ENCODE data around the gene TOP2A. TPM values are rescaled to one million over a fixed set of nuclear protein-coding genes. Genes with fewer than 3 reads are reported as not detected.

TOP2A gene
- total and polyA plus RNA-seq, 9 of the 15 experiments (the other 6 are each of a cell fraction or from before 2014, with no cell fraction given) = 133 to 347 (median 259) TPM

DNA sequence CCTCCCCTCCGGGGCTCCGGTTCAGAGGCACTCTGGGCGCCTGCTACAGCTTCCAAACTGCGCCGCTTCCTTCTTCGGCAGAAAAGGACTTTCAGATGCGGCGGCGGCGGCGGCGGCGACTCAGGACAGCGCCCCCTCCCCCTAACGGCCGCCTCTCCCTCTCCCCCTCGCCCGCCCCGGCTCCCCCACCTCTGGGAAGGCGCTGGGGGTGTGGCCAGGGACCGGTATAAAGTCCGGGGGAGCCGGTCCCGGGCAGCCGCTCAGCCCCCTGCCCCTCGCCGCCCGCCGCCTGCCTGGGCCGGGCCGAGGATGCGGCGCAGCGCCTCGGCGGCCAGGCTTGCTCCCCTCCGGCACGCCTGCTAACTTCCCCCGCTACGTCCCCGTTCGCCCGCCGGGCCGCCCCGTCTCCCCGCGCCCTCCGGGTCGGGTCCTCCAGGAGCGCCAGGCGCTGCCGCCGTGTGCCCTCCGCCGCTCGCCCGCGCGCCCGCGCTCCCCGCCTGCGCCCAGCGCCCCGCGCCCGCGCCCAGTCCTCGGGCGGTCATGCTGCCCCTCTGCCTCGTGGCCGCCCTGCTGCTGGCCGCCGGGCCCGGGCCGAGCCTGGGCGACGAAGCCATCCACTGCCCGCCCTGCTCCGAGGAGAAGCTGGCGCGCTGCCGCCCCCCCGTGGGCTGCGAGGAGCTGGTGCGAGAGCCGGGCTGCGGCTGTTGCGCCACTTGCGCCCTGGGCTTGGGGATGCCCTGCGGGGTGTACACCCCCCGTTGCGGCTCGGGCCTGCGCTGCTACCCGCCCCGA is 25.7 kb upstream of the TOP2A start, which contains the start of gene IGFBP4 (continued):
- TF ChIP-seq, protein P1, sequence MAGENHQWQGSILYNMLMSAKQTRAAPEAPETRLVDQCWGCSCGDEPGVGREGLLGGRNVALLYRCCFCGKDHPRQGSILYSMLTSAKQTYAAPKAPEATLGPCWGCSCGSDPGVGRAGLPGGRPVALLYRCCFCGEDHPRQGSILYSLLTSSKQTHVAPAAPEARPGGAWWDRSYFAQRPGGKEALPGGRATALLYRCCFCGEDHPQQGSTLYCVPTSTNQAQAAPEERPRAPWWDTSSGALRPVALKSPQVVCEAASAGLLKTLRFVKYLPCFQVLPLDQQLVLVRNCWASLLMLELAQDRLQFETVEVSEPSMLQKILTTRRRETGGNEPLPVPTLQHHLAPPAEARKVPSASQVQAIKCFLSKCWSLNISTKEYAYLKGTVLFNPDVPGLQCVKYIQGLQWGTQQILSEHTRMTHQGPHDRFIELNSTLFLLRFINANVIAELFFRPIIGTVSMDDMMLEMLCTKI (IDR thresholded peaks at IDR 0.05; ENCODE audit: partially characterized antibody) = no peak
- TF ChIP-seq MAFK (IDR thresholded peaks at IDR 0.05; ENCODE audit: low read length) (no peak), PRPF4 (IDR thresholded peaks at IDR 0.05; ENCODE audit: insufficient read depth, low read depth, low read length, poor library complexity, severe bottlenecking) (no peak), CTBP1 (IDR thresholded peaks at IDR 0.05; ENCODE audit: borderline replicate concordance) (peak; percentile 57; the same call in 1 of the 2 replicates), POLR3A (IDR thresholded peaks at IDR 0.05; ENCODE audit: borderline replicate concordance, extremely low read depth, insufficient read depth, insufficient read length) (no peak), HNRNPLL (IDR thresholded peaks at IDR 0.05; ENCODE audit: low read depth, low read length, poor library complexity, severe bottlenecking) (peak; percentile 96), SMC3 (conservative IDR thresholded peaks at IDR 0.05; ENCODE audit: insufficient read depth, low read depth, low read length) (peak; percentile 72), HMGN3 (IDR thresholded peaks at IDR 0.05; ENCODE audit: borderline replicate concordance, extremely low read depth, insufficient read length, low read depth, low read length) (peak; percentile 32), SMARCC2 (IDR thresholded peaks at IDR 0.05; ENCODE audit: low read depth) (0 out of 2 replicates have a peak, but pooled peaks have one; percentile 35), RBBP5 (IDR thresholded peaks at IDR 0.05; ENCODE audit: borderline replicate concordance, insufficient read depth, low read length, poor library complexity, severe bottlenecking) (peak; percentile 40), KLF1 (tag; IDR thresholded peaks at IDR 0.05) (0 out of 2 replicates have a peak, but pooled peaks have one; percentile 34), TBP (optimal IDR thresholded peaks at IDR 0.05; ENCODE audit: low read depth, low read length) (peak; percentile 7)
- TF ChIP-seq, protein P2, sequence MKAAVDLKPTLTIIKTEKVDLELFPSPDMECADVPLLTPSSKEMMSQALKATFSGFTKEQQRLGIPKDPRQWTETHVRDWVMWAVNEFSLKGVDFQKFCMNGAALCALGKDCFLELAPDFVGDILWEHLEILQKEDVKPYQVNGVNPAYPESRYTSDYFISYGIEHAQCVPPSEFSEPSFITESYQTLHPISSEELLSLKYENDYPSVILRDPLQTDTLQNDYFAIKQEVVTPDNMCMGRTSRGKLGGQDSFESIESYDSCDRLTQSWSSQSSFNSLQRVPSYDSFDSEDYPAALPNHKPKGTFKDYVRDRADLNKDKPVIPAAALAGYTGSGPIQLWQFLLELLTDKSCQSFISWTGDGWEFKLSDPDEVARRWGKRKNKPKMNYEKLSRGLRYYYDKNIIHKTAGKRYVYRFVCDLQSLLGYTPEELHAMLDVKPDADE (conservative IDR thresholded peaks at IDR 0.05; ENCODE audit: control insufficient read depth, low read depth, low read length) = 0 out of 2 replicates have a peak, but pooled peaks have one; percentile 26
- TF ChIP-seq, protein P3, sequence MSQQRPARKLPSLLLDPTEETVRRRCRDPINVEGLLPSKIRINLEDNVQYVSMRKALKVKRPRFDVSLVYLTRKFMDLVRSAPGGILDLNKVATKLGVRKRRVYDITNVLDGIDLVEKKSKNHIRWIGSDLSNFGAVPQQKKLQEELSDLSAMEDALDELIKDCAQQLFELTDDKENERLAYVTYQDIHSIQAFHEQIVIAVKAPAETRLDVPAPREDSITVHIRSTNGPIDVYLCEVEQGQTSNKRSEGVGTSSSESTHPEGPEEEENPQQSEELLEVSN (IDR thresholded peaks at IDR 0.05; ENCODE audit: borderline replicate concordance in 1 of 2, extremely low read depth in 1 of 2, insufficient read depth in 1 of 2, insufficient read length in 1 of 2, low read depth in 1 of 2, low read length in 1 of 2, poor library complexity in 1 of 2, severe bottlenecking in 1 of 2) = peak; percentile 93 to 97
- TF ChIP-seq, protein P4, sequence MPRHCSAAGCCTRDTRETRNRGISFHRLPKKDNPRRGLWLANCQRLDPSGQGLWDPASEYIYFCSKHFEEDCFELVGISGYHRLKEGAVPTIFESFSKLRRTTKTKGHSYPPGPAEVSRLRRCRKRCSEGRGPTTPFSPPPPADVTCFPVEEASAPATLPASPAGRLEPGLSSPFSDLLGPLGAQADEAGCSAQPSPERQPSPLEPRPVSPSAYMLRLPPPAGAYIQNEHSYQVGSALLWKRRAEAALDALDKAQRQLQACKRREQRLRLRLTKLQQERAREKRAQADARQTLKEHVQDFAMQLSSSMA (CRISPR knock-in tag; IDR thresholded peaks at IDR 0.05) = no peak
- TF ChIP-seq, protein P5, sequence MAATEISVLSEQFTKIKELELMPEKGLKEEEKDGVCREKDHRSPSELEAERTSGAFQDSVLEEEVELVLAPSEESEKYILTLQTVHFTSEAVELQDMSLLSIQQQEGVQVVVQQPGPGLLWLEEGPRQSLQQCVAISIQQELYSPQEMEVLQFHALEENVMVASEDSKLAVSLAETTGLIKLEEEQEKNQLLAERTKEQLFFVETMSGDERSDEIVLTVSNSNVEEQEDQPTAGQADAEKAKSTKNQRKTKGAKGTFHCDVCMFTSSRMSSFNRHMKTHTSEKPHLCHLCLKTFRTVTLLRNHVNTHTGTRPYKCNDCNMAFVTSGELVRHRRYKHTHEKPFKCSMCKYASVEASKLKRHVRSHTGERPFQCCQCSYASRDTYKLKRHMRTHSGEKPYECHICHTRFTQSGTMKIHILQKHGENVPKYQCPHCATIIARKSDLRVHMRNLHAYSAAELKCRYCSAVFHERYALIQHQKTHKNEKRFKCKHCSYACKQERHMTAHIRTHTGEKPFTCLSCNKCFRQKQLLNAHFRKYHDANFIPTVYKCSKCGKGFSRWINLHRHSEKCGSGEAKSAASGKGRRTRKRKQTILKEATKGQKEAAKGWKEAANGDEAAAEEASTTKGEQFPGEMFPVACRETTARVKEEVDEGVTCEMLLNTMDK (IDR thresholded peaks at IDR 0.05; ENCODE audit: borderline replicate concordance, insufficient read depth, low read depth, low read length, poor library complexity, severe bottlenecking) = peak; percentile 88
